Ovary (tissue), 9 donors: ENCODE measurements around the gene SLC6A12. TPM values are rescaled to one million over a fixed set of nuclear protein-coding genes. Genes with fewer than 3 reads are reported as not detected.
A peak's percentile ranks its signal among the peaks of the same experiment; 100 is the strongest.
"Not testable (repeated sequence)": the region's sequence is repeated elsewhere in the genome, so short reads cannot be mapped to it uniquely, and the experiment has no call there.

ENCODE experiments used
- DNase-seq, 5 donors: peaks; one replicate each; pipeline ENCODE4 v3.0.0-alpha.2; 2019 to 2020
- H3K27ac ChIP-seq, 2 donors: fragments of 200-600 bp; one replicate each; pipeline versions ENCODE4 v1.5.1 to v1.8.0; 2019 to 2022
- H3K27me3 ChIP-seq: fragments of 200-600 bp; one replicate; pipeline ENCODE4 v1.8.0; 2022
- H3K36me3 ChIP-seq: fragments of 200-600 bp; sonication (generic); one replicate; pipeline ENCODE4 v1.5.1; 2019
- H3K4me1 ChIP-seq: one replicate; pipeline ENCODE4 v1.8.1; 2013; ENCODE audit warnings: mild to moderate bottlenecking, moderate library complexity; ENCODE audit not compliant: insufficient read depth
- H3K4me3 ChIP-seq: fragments of 200-600 bp; sonication (generic); one replicate; pipeline ENCODE4 v1.5.1; 2017
- H3K9me3 ChIP-seq, 2 donors: fragments of 200-600 bp in 1 of 2; sonication (generic) in 1 of 2; one replicate each; pipeline versions ENCODE4 v1.5.1 to v1.8.1; 2013 to 2019; ENCODE audit warnings: mild to moderate bottlenecking in 1 of 2, moderate library complexity in 1 of 2
- EP300 ChIP-seq: sonication (generic); formaldehyde crosslinking; IDR thresholded peaks from one replicate; pipeline ENCODE4 v1.6.1; 2017; ENCODE audit warnings: antibody characterized with exemption
- POLR2A ChIP-seq: fragments of 450-650 bp; IDR thresholded peaks from one replicate; pipeline ENCODE4 v1.6.1; 2017; ENCODE audit warnings: antibody characterized with exemption, mild to moderate bottlenecking, moderate library complexity
- WGBS, 3 donors: extraction: QIAGEN DNeasy Blood & Tissue Kit in 1 of 3; methylation state at CpG; one replicate each; pipeline versions ENCODE4 v1.1.5 to v1.1.7; 2013 to 2017; 5-methylcytosine and 5-hydroxymethylcytosine counted together
- intact Hi-C, 4 donors: fragments of 100-400 bp; cut with DNase I; formaldehyde crosslinking; loops; one replicate each; pipeline versions ENCODE4 v1.11.0 to v1.15.1; 2022 to 2023
- polyA plus RNA-seq, 2 donors: library from polyadenylated mRNA; stranded (reverse); fragments of 200-250 nt in 1 of 2; fragments of 350-450 nt in 1 of 2; fragmentation: Illumina TruSeq in 1 of 2; extraction: RNeasy Lipid Tissue Mini Kit (QIAGEN cat#74804) in 1 of 2; gene quantifications; one replicate each; pipeline ENCODE4 v1.2.3, GENCODE V29; 2013 to 2014
- total RNA-seq, 7 donors: library from RNA; depleted of rRNA in 2 of 7; stranded (reverse); fragments of >200 nt in 2 of 7; fragmentation: NEBNext Ultra II Directional in 3 of 7; extraction: Animal tissue kit (Norgen Biotek cat#: 25700) in 3 of 7; gene quantifications; one replicate each; pipeline versions ENCODE4 v1.1.0 to v1.2.4, GENCODE V29; 2016 to 2023
- TF ChIP-seq, protein P1 (sequence below), 3 donors: fragments of 450-650 bp in 2 of 3; fragments of 200-600 bp in 1 of 3; IDR thresholded peaks; one replicate each; pipeline versions ENCODE4 v1.5.1 to v1.8.0; 2016 to 2022; ENCODE audit warnings: antibody characterized with exemption in 3 of 3, mild to moderate bottlenecking in 1 of 3
- donor health status: DM: no; HTN: no; CAD: no; lungs with moderate emphysema.
- donor health status: DM: no; HTN: no; CAD: no.
- donor health status: Bipolar disorder and iron deficiency.
- donor health status: DM: yes; HTN: yes; CAD: no.
- donor health status: DM: no; HTN: no; CAD: no.
- donor health status: DM: yes; HTN: yes; CAD: no.

Gene SLC6A12
- total and polyA plus RNA-seq, 9 donors: 0.24 to 7.5 (median 1.5) TPM; not detected in 1

DNA sequence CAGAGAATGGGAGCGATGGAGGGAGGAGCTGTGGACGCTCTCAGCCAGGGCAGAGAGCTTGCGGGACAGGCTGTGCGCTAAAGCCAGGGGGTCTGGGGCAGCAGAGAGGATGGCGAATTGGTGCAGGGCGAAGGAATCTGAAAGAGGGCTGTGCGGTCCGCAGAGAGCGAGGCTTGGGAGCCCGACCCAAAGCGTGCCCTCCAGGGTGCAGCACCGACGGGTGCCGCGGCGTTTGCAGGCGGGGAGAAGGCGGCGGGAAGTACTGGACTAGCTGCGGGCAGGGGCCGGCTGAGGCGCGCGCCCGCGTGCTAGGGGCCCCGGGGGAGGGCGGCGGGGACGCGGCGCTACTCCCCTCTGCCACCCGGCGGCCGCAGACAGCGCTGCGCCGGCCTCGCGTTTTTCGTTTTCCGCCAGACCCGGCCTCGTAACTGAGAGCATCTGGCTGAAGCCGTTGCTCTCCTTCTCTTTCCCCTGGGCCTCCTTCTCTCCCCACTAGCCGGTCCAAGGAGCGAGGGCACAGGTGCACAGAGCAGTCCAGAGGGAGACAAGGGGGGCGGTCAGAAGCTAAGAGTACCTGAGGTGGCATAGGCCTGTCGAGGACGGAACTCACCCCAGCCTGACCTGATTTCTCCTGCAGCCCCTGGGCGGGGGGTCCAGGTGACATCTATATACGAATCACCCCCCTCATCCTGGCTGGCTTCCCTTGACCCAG is 24.9 kb downstream of the SLC6A12 start:
- TF ChIP-seq, protein P1, sequence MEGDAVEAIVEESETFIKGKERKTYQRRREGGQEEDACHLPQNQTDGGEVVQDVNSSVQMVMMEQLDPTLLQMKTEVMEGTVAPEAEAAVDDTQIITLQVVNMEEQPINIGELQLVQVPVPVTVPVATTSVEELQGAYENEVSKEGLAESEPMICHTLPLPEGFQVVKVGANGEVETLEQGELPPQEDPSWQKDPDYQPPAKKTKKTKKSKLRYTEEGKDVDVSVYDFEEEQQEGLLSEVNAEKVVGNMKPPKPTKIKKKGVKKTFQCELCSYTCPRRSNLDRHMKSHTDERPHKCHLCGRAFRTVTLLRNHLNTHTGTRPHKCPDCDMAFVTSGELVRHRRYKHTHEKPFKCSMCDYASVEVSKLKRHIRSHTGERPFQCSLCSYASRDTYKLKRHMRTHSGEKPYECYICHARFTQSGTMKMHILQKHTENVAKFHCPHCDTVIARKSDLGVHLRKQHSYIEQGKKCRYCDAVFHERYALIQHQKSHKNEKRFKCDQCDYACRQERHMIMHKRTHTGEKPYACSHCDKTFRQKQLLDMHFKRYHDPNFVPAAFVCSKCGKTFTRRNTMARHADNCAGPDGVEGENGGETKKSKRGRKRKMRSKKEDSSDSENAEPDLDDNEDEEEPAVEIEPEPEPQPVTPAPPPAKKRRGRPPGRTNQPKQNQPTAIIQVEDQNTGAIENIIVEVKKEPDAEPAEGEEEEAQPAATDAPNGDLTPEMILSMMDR (IDR thresholded peaks at IDR 0.05): peak; percentile 57 to 85 (median 63)
- TF ChIP-seq EP300 (no peak), POLR2A (no peak)
- H3K4me1 ChIP-seq: no peaks in the 10 kb centered on the region

GRCh38 chr12:187986-188909 is 25.7 kb downstream of the SLC6A12 start:
- DNase-seq, H3K36me3 ChIP-seq, intact Hi-C loops, H3K4me1 ChIP-seq, H3K9me3 ChIP-seq, H3K27ac ChIP-seq, H3K27me3 ChIP-seq: not testable (repeated sequence)
- WGBS, 3 donors: 30 to 53% (median 36%) methylated on average over 43 to 53 of the region's 53 CpGs
- H3K4me3 ChIP-seq: peak overlapping the region; percentile 38

More for the DNA sequence above, 24.9 kb downstream of the SLC6A12 start:
- no peaks in the 10 kb centered on the region for H3K9me3 ChIP-seq
- peak; percentile 43 to 79 (median 53) for DNase-seq
- H3K4me3 ChIP-seq: peak overlapping the region; percentile 38
- no peaks in the 10 kb centered on the region for H3K36me3 ChIP-seq
- intact Hi-C loops: no loop called here
- H3K27ac ChIP-seq: no peak overlapping the region
- 5 to 8% (median 5%) methylated on average over 35 to 52 of the region's 52 CpGs for WGBS, 3 donors
- no peaks in the 10 kb centered on the region for H3K27me3 ChIP-seq

GRCh38 chr12:186006-186625 is 27.8 kb downstream of the SLC6A12 start:
- H3K4me3 ChIP-seq: no peak overlapping the region
- no peaks in the 10 kb centered on the region for H3K4me1 ChIP-seq
- no peaks in the 10 kb centered on the region for H3K27me3 ChIP-seq
- no peaks in the 10 kb centered on the region for H3K9me3 ChIP-seq
- TF ChIP-seq, protein P1 (IDR thresholded peaks at IDR 0.05): no peak
- no peak for TF ChIP-seq EP300
- TF ChIP-seq POLR2A: no peak
- WGBS, 3 donors: 81 to 90% (median 88%) methylated on average over 11 of the region's 11 CpGs
- DNase-seq: no peak
- H3K27ac ChIP-seq: no peak overlapping the region
- H3K36me3 ChIP-seq: no peaks in the 10 kb centered on the region
- intact Hi-C loops: no loop called here

- intact Hi-C loops: no loop called here
- TF ChIP-seq EP300: no peak
- TF ChIP-seq, protein P1 (IDR thresholded peaks at IDR 0.05): no peak
- no peak for TF ChIP-seq POLR2A
- 74 to 82% (median 78%) methylated on average over 8 of the region's 8 CpGs for WGBS, 3 donors
- H3K36me3 ChIP-seq: no peaks in the 10 kb centered on the region
- no peaks in the 10 kb centered on the region for H3K4me1 ChIP-seq
- no peak for DNase-seq
- no peak overlapping the region for H3K27ac ChIP-seq
- no peak overlapping the region for H3K4me3 ChIP-seq
- H3K9me3 ChIP-seq: no peaks in the 10 kb centered on the region
- no peaks in the 10 kb centered on the region for H3K27me3 ChIP-seq
Measured at GRCh38 chr12:185576-185955, 28.4 kb downstream of the SLC6A12 start.
